SK-N-MC (cell line): ENCODE results near the gene TFAM.

ENCODE experiments used
- DNase-seq: peaks from one replicate; pipeline ENCODE4 v3.0.0-alpha.2; 2011; ENCODE audit warnings: low read depth, low spot score
- H3K27ac ChIP-seq: fragments of 200-600 bp; sonication (generic); 2 replicates; pipeline ENCODE4 v1.5.1; 2016; ENCODE audit warnings: mixed run types
- H3K36me3 ChIP-seq: fragments of 200-600 bp; sonication (generic); 2 replicates; pipeline ENCODE4 v1.6.1; 2017; ENCODE audit warnings: antibody characterized with exemption, low read length, mixed read lengths; ENCODE audit not compliant: insufficient read depth
- H3K4me3 ChIP-seq: fragments of 200-600 bp; sonication (generic); 2 replicates; pipeline ENCODE4 v1.5.1; 2016
- H3K9ac ChIP-seq: fragments of 200-600 bp; sonication (generic); 2 replicates; pipeline ENCODE4 v1.8.0; 2017; ENCODE audit warnings: mixed run types, mixed read lengths; ENCODE audit not compliant: insufficient read length
- H3K9me3 ChIP-seq: fragments of 200-600 bp; sonication (generic); 2 replicates; pipeline ENCODE4 v1.6.1; 2017; ENCODE audit warnings: low read depth, mild to moderate bottlenecking, antibody characterized with exemption, low read length, moderate library complexity, mixed read lengths
- EZH2 ChIP-seq: fragments of 200-600 bp; sonication (generic); IDR thresholded peaks from one replicate; pipeline ENCODE4 v1.6.1; 2017; ENCODE audit warnings: antibody characterized with exemption
- FOXP2 ChIP-seq: optimal IDR thresholded peaks from 2 replicates; pipeline ENCODE3; 2011; ENCODE audit warnings: mild to moderate bottlenecking, moderate library complexity; ENCODE audit not compliant: insufficient read depth; ENCODE audit errors: extremely low read length, control extremely low read depth
- POLR2AphosphoS5 ChIP-seq: IDR thresholded peaks from 2 replicates; pipeline ENCODE4 v1.6.1; 2012; ENCODE audit warnings: mild to moderate bottlenecking, low read depth, low read length, borderline replicate concordance

TFAM gene

GRCh38 chr10:58385784-58386112, 538 bp downstream of the TFAM start:
- Histone ChIP-seq H3K36me3 (peaks cover 35% of the 10 kb centered on the region), H3K4me3 (peak overlapping the region; percentile 89), H3K27ac (0 out of 2 replicates have a peak overlapping the region, but pooled peaks have one; percentile 21), H3K9me3 (no peaks in the 10 kb centered on the region), H3K9ac (peak overlapping the region; percentile 90)
- DNase-seq, result no peak
- TF ChIP-seq POLR2AphosphoS5, result no peak
- TF ChIP-seq EZH2, result no peak
- no peak for TF ChIP-seq FOXP2

- Histone ChIP-seq H3K27ac (no peak overlapping the region), H3K36me3 (peaks cover 55% of the 10 kb centered on the region), H3K4me3 (no peak overlapping the region), H3K9me3 (no peaks in the 10 kb centered on the region), H3K9ac (no peak overlapping the region)
- DNase-seq, result no peak
- TF ChIP-seq EZH2 (no peak), FOXP2 (no peak), POLR2AphosphoS5 (no peak)
These were observed 3.8 kb downstream of the TFAM start for GRCh38 chr10:58389024-58389423.

- Histone ChIP-seq H3K36me3 (peaks cover 61% of the 10 kb centered on the region), H3K9me3 (no peaks in the 10 kb centered on the region), H3K4me3 (no peak overlapping the region), H3K27ac (no peak overlapping the region), H3K9ac (no peak overlapping the region)
- no peak for DNase-seq
- TF ChIP-seq EZH2 (no peak), POLR2AphosphoS5 (no peak), FOXP2 (no peak)
These were observed 8.1 kb downstream of the TFAM start for GRCh38 chr10:58393317-58393716.

GRCh38 chr10:58394471-58394870, 9.3 kb downstream of the TFAM start:
- Histone ChIP-seq H3K36me3 (peaks cover 50% of the 10 kb centered on the region), H3K9me3 (no peaks in the 10 kb centered on the region), H3K9ac (no peak overlapping the region), H3K27ac (no peak overlapping the region), H3K4me3 (no peak overlapping the region)
- DNase-seq, result no peak
- TF ChIP-seq POLR2AphosphoS5, result no peak
- TF ChIP-seq EZH2, result no peak
- TF ChIP-seq FOXP2, result no peak

GRCh38 chr10:58396057-58396456, 10.8 kb downstream of the TFAM start:
- H3K9me3 ChIP-seq, result no peaks in the 10 kb centered on the region
- H3K4me3 ChIP-seq, result no peak overlapping the region
- H3K36me3 ChIP-seq, result peaks cover 38% of the 10 kb centered on the region
- H3K9ac ChIP-seq, result no peak overlapping the region
- no peak for DNase-seq
- TF ChIP-seq POLR2AphosphoS5 (no peak), EZH2 (no peak), FOXP2 (no peak)
- H3K27ac ChIP-seq, result no peak overlapping the region

GRCh38 chr10:58397830-58398229, 12.6 kb downstream of the TFAM start:
- H3K36me3 ChIP-seq, result peaks cover 21% of the 10 kb centered on the region
- DNase-seq, result no peak
- no peak overlapping the region for H3K9ac ChIP-seq
- H3K9me3 ChIP-seq, result no peaks in the 10 kb centered on the region
- no peak for TF ChIP-seq POLR2AphosphoS5
- no peak for TF ChIP-seq FOXP2
- H3K4me3 ChIP-seq, result no peak overlapping the region
- no peak overlapping the region for H3K27ac ChIP-seq

DNA sequence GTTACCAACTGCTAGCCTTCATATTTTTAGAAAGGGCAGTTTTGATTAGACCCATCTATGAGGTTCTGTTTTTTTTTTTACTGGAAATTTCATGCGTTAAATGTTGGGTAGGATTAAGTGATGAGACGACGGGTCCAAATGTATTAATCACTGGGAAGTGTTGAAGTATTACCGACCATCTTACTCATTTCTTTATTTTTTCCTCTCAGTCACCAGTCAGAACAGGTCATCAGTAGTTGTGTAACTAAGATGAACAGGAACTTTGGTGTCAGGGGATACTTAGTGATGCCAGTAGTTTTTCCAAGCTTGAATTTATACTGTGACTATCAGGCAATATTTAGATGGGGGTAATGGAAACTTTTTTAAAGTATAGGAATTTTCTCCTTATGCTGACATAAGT, 14.2 kb downstream of the TFAM start:
- no peak overlapping the region for H3K9ac ChIP-seq
- H3K36me3 ChIP-seq, result peaks cover 13% of the 10 kb centered on the region
- DNase-seq, result no peak
- no peak overlapping the region for H3K4me3 ChIP-seq
- TF ChIP-seq FOXP2 (no peak), EZH2 (no peak), POLR2AphosphoS5 (no peak)
- H3K27ac ChIP-seq, result no peak overlapping the region
- no peaks in the 10 kb centered on the region for H3K9me3 ChIP-seq

GRCh38 chr10:58400609-58401008, 15.4 kb downstream of the TFAM start:
- no peak for DNase-seq
- Histone ChIP-seq H3K4me3 (no peak overlapping the region), H3K9me3 (no peaks in the 10 kb centered on the region), H3K27ac (no peak overlapping the region), H3K9ac (no peak overlapping the region), H3K36me3 (peaks cover 5% of the 10 kb centered on the region; the same call in 1 of the 2 replicates)
- no peak for TF ChIP-seq POLR2AphosphoS5
- TF ChIP-seq EZH2, result no peak
- no peak for TF ChIP-seq FOXP2

- DNase-seq, result no peak
- no peaks in the 10 kb centered on the region for H3K9me3 ChIP-seq
- no peak overlapping the region for H3K4me3 ChIP-seq
- H3K9ac ChIP-seq, result no peak overlapping the region
- H3K27ac ChIP-seq, result no peak overlapping the region
- TF ChIP-seq FOXP2, result no peak
- TF ChIP-seq EZH2, result no peak
- TF ChIP-seq POLR2AphosphoS5, result no peak
- no peaks in the 10 kb centered on the region for H3K36me3 ChIP-seq
These were observed 18.8 kb downstream of the TFAM start for GRCh38 chr10:58404001-58404400.
